GM12864 (cell line): ENCODE results near the gene SCART1.

ENCODE experiments used
- DNase-seq: peaks from one replicate; pipeline ENCODE4 v3.0.0-alpha.2; 2011; ENCODE audit warnings: low read depth
- H3K4me3 ChIP-seq: 2 replicates; pipeline ENCODE4 v1.5.1; 2011; ENCODE audit warnings: mild to moderate bottlenecking, low read depth, low read length, control low read depth
- CTCF ChIP-seq: IDR thresholded peaks from 2 replicates; pipeline ENCODE4 v1.5.1; 2011; ENCODE audit warnings: low read depth, mild to moderate bottlenecking, moderate library complexity, low read length, control low read depth, inconsistent platforms; ENCODE audit errors: missing control alignments

SCART1 gene

GRCh38 chr10:133445268-133445732 is 8.4 kb upstream of the SCART1 start:
- no peak for TF ChIP-seq CTCF
- no peak for DNase-seq
- H3K4me3 ChIP-seq, result no peak overlapping the region

GRCh38 chr10:133445751-133446708 is 7.7 kb upstream of the SCART1 start:
- no peak for DNase-seq
- H3K4me3 ChIP-seq, result no peak overlapping the region
- no peak for TF ChIP-seq CTCF

GRCh38 chr10:133446979-133447378 is 6.8 kb upstream of the SCART1 start:
- DNase-seq, result no peak
- TF ChIP-seq CTCF, result no peak
- no peak overlapping the region for H3K4me3 ChIP-seq

- H3K4me3 ChIP-seq, result no peak overlapping the region
- no peak for DNase-seq
- no peak for TF ChIP-seq CTCF
These were observed 5.6 kb upstream of the SCART1 start for GRCh38 chr10:133448120-133448519.

GRCh38 chr10:133451346-133451745 is 2.4 kb upstream of the SCART1 start:
- no peak for DNase-seq
- TF ChIP-seq CTCF, result no peak
- no peak overlapping the region for H3K4me3 ChIP-seq

- H3K4me3 ChIP-seq, result no peak overlapping the region
- no peak for DNase-seq
- TF ChIP-seq CTCF, result no peak
These were observed 1.3 kb upstream of the SCART1 start for GRCh38 chr10:133452453-133452852.
